GM19099 (cell line): Measurements from ENCODE around the gene HSPBP1.

Experiments used
- POLR2A ChIP-seq: IDR thresholded peaks from 3 replicates; pipeline ENCODE4 v1.6.1; 2011; ENCODE audit warnings: low read depth; ENCODE audit not compliant: insufficient read length; ENCODE audit errors: extremely low read depth

Gene HSPBP1

DNA sequence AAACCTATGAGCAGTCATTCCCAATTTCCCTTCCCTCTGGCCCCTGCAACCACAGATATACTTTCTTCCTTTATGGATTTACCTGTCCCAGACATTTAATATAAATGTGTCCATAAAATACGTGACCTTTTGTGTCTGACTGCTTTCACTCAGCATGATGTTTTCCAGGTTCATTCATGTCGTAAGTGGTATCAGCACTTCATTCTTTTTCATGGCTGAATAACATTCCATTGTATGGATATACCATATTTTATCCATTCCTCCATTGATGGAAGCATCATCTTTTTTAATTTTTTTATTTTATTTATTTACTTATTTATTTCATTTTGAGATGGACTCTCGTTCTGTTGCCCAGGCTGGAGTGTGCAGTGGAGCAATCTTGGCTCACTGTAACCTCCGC lies 13.1 kb downstream of the HSPBP1 start:
- TF ChIP-seq POLR2A = no peak

- TF ChIP-seq POLR2A = no peak
Measured at GRCh38 chr19:55266404-55266803, 13.5 kb downstream of the HSPBP1 start.

- no peak for TF ChIP-seq POLR2A
Measured at GRCh38 chr19:55265723-55266386, 14.1 kb downstream of the HSPBP1 start.

DNA sequence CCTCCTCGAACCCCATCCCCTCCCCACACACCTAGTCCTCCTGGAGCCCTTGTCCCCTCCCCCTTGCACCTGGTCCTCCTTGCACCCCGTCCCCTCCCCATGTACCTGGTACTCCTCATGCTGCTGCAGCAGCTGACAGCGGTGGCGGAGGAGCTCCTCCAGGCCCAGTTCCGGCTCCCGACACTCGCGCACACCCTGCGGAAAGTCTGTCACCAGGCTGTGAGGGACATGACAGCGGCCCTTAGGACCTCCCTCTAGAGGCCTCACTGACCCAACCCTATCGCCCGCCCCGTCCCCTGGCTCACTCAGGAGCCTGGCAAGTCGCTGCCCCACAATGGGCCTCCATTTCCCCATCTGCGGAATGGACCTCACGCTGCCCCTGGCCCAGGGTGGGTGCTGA lies 14.7 kb downstream of the HSPBP1 start:
- no peak for TF ChIP-seq POLR2A

- no peak for TF ChIP-seq POLR2A
Measured at GRCh38 chr19:55264531-55264930, 15.4 kb downstream of the HSPBP1 start.

GRCh38 chr19:55262359-55262758 lies 17.6 kb downstream of the HSPBP1 start:
- TF ChIP-seq POLR2A = no peak

DNA sequence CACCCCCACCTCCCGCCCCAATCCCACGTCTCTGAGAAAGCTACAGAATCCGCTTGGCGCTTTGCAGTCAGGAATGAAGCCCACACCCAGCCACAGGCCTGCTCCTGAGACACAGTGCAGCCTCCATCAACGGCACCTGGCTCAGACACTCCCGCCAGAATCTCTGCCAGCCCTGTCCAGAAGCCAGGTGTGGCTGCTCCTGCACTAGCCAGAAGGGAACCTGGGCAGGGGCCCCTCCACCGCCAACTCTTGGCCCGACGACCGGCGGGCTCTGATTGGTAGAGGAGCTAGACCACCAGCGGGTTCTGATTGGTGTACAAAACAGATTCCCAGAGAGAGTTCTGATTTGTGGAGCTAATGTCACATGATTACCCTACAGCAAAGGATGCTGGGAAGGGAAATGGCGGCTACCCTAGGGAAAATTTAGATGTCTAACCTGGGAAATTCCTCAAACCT lies 18.2 kb downstream of the HSPBP1 start:
- no peak for TF ChIP-seq POLR2A

- TF ChIP-seq POLR2A = no peak
Measured at GRCh38 chr19:55259540-55260210, 20.2 kb downstream of the HSPBP1 start.

DNA sequence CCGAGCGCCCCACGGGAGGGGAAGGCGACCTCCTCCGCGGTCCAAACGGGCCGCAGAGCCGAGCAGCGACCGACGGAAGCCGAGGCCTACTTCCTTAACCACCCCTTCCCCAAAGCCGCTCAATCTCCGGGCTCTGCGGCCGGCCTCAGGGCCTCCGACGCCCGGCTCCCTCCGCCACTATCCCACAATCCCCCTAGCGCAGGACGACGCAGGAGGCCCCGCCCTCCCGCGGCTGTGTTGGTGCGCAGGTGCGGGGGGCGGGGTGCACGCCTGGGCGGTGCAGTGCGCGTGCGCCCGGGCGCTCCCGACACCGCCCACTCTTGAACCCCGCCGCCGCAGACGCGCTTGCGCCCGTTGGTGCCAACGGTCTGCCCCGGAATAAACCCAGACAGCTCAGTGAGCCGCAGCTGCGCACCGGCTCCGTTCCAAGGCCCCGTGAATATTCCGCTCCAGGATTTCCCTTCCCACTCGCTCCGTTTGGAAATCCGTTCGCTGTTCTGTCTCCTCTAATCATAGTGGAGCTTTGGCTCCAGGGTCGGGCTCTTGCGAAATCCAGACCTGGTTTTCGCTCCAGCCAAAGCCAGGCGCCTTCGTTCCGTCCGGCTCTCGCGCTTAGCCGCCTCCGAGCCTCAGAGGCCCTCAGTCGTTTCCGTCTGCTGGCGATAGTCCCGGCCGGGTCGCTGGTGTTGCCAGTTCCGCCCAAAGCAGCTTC lies 20.9 kb downstream of the HSPBP1 start, which contains the start of gene PPP6R1:
Gene PPP6R1, minus strand, starts transcription at position 190 of the 712 bp plus-strand sequence. CDS start 11,914 bp downstream, outside the sequence.
- peak; percentile 90 for TF ChIP-seq POLR2A

DNA sequence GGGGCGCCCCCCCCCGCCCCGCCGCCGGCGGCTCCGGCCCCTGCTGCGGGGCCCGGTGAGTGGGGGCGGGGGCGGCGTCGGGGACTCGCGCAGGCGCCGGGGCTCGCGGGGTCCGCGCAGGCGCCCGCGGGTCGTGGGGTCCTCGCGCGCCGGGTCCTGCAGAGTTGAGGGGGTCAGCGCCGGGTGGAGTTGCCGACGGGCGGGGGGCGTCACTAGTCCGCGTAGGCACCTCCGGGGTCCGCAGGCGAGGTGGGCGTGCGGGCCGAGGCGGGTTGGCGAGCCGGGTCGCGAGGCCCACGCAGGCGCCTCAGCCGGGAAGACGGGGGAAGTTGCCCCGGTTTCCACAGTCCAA lies 21.5 kb downstream of the HSPBP1 start:
- no peak for TF ChIP-seq POLR2A

- TF ChIP-seq POLR2A = no peak
Measured at GRCh38 chr19:55257461-55258420, 22.2 kb downstream of the HSPBP1 start.

DNA sequence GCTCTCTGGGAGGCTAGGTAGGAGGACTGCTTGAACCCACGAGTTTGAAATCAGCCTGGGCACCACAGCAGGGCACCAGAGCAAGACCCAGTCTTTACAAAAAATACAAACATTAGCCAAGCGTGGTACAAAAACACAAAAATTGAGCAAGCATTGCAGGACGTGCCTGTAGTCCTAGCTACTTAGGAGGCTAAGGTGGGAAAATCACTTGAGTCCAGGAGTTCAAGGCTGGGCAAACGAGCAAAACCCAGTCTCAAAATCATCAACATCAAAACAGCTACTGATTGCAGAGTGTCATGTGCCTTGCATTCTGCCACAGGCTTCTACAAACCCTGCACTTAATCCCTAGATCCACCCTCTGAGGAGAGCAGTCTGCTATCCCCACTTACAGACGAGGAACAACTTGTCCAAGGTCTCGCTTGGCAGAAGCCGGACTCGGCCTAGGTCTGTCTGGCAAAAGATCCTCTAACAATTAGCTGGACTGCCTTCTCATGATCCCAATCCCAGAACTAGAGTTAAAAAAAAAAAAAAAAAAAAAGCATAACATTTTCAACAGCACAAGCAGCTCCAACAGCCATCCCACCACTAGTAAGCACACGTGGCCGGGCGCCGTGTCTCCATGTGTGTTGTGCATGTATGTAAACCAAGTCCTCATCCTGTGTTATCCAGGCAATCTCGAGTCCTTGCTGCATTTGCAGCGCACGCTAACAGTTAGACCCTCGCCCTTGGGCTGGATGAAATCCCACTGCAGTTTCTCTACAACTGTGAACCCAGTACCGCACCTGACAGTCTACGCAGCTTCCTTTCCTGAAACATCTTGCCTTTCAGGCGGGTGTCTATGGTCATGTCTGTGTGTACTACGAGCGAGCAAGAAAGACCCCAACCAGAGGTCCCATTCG lies 23.1 kb downstream of the HSPBP1 start:
- TF ChIP-seq POLR2A = no peak

- TF ChIP-seq POLR2A = peak; percentile 64
Measured at GRCh38 chr19:55255618-55256423, 24.1 kb downstream of the HSPBP1 start.

GRCh38 chr19:55254625-55254977 lies 25.3 kb downstream of the HSPBP1 start:
- TF ChIP-seq POLR2A = no peak
